GM12872 (cell line): ENCODE measurements around the gene CACNA1A.

Source experiments
- CTCF ChIP-seq: IDR thresholded peaks from 3 replicates; pipeline ENCODE4 v1.5.1; 2011; ENCODE audit warnings: low read depth, mild to moderate bottlenecking, low read length, moderate library complexity; ENCODE audit not compliant: insufficient read depth

The CACNA1A gene

DNA sequence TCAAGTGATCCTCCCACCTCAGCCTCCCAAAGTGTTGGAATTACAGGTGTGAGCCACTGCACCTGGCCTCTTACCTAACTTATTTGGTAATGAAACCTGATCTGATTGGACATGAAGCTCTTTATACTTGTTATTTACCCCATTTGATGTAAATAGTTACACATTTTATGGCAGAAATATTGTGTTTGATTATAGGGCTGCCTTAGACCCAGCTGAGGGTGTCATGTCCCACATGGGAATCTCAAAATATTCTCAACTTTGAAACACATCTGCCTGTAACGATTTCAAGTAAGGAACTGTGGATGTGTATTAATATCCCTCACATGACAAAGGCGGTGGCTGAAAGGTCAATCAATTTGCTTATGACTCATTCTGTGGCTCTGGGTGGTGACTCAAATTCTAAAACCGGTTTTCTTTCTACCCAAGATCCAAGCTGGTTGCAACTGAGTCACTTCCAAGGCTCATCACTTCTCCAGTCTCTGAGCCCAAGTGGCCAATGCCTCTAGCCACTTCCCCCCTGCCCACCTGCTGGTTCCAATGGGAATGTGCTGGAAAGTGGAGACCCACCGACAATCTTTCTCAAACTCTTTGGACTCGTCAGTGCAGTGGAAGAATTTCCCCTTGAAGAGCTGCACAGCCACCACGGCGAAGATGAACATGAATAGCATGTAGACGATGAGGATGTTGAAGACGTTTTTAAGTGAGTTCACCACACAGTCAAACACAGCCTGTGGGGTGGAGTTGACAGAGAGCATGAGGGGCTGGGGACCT, 245.2 kb downstream of the CACNA1A start:
- TF ChIP-seq CTCF, result no peak

DNA sequence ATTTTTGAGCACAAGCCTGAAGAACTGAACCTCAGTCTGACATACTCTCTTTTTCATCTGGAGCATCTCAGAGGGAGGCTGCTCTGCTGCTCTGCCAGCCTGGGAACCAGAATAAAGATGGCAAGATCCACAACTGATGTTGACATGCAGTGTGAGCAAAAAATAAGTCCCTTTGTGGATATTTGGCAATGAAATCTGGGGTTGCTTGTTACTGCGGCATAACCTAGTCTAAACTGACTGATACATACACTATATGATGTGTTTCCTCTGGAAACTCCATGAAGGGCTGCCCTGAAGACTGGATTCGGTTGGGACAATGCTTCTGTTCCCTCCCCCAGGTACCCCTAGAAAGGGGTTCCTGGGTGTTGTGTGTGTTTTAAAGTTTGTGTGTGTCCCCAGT, 249.4 kb downstream of the CACNA1A start:
- TF ChIP-seq CTCF, result no peak

GRCh38 chr19:13255719-13256059, 250.6 kb downstream of the CACNA1A start:
- no peak for TF ChIP-seq CTCF

- no peak for TF ChIP-seq CTCF
Observed at GRCh38 chr19:13255041-13255718, 251.1 kb downstream of the CACNA1A start.

GRCh38 chr19:13252569-13253335, 253.5 kb downstream of the CACNA1A start:
- no peak for TF ChIP-seq CTCF

DNA sequence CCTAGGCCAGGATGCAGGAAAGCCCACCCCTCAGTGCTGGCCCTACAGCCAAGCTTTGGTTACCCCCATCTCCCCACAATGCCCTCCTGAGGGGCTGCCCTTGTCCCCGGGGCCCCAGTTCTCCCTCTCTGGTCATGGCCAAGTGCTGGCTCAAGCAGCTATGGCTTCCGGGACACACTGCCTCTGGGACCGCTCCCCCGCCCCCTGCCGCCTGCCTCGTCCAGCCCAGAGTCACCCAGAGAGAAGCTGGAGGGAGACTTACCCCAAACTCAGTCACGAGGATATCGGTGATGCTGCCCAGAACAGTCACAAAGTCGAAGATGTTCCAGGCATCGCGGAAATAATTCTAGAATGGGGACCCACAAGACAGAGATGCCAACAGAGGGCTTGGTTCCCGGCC, 261.4 kb downstream of the CACNA1A start:
- TF ChIP-seq CTCF, result no peak
